MCF 10A (cell line): ENCODE measurements around the gene ABCA13. TPM values are rescaled to one million over a fixed set of nuclear protein-coding genes. Genes with fewer than 3 reads are reported as not detected.

Source experiments
- BruUV-seq: library from RNA; stranded (reverse); fragments of 400-500 nt; replicated peaks from 2 replicates; lab custom pipeline; 2021; lab: Mats Ljungman, UMichigan
- CTCF ChIA-PET: fragments of 300-600 bp; sonication (Branson Sonifier 250); formaldehyde crosslinking; extraction: SDS; loops from one replicate; lab custom pipeline; 2021; ENCODE audit warnings: antibody characterized with exemption, inconsistent platforms; lab: Yijun Ruan, JAX
- POLR2A ChIA-PET: fragments of 300-600, 350-650 bp; sonication (Branson Sonifier 250); formaldehyde crosslinking; extraction: SDS; loops from one replicate; lab custom pipeline; 2020; ENCODE audit warnings: antibody characterized with exemption, inconsistent platforms; lab: Yijun Ruan, JAX
- DNase-seq: peaks from one replicate; pipeline ENCODE4 v3.0.0-alpha.2; 2018; ENCODE audit not compliant: unreplicated experiment
- H3K27ac Mint-ChIP-seq: one replicate; pipeline ENCODE4 v1.8.0; 2022; ENCODE audit warnings: mild to moderate bottlenecking, low read depth, mixed read lengths; ENCODE audit not compliant: unreplicated experiment
- H3K27me3 Mint-ChIP-seq: one replicate; pipeline ENCODE4 v1.8.0; 2022; ENCODE audit warnings: mixed read lengths; ENCODE audit not compliant: insufficient read depth, unreplicated experiment
- H3K36me3 Mint-ChIP-seq: one replicate; pipeline ENCODE4 v1.8.0; 2022; ENCODE audit warnings: mild to moderate bottlenecking, moderate library complexity, mixed read lengths; ENCODE audit not compliant: insufficient read depth, unreplicated experiment
- H3K4me1 Mint-ChIP-seq: one replicate; pipeline ENCODE4 v1.8.0; 2022; ENCODE audit warnings: mixed read lengths; ENCODE audit not compliant: insufficient read depth, unreplicated experiment
- H3K4me3 Mint-ChIP-seq: one replicate; pipeline ENCODE4 v1.8.0; 2022; ENCODE audit warnings: mild to moderate bottlenecking, moderate library complexity, mixed read lengths; ENCODE audit not compliant: unreplicated experiment
- H3K9me3 Mint-ChIP-seq: one replicate; pipeline ENCODE4 v1.8.0; 2022; ENCODE audit warnings: mixed read lengths; ENCODE audit not compliant: unreplicated experiment
- intact Hi-C: fragments of 100-400 bp; cut with micrococcal nuclease; formaldehyde crosslinking; loops from 2 replicates; pipeline ENCODE4 v1.14.1; 2022
- total RNA-seq: library from RNA; stranded (reverse); gene quantifications from 2 replicates; pipeline ENCODE4 v1.2.3, GENCODE V29; 2022
- TF ChIP-seq, protein P1 (sequence below): fragments of 200-600 bp; IDR thresholded peaks from one replicate; pipeline ENCODE4 v1.8.0; 2022; ENCODE audit warnings: antibody characterized with exemption, mild to moderate bottlenecking; ENCODE audit not compliant: unreplicated experiment

The ABCA13 gene
- total RNA-seq, 1 experiment from 2014 or later, result 0.30 TPM

DNA sequence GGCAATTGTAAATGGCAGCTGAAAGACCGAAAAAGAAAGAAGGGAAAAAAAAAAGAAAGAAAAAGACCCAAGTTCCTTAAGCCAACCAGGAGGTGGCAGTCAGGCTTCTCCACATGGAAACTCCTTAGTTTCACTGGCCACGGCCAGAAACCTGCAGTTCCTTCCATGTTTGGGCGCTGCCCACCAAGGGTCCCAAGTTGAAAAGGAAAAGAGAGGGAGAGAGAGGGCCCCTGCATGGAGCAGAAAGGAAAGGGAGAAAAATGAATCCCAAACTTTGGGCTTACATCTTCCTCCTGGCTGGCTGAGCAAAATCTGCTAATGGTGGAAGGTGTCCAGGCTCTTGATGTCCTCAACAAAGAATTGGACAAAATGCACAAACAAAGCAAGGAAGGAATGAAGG is 31.8 kb upstream of the ABCA13 start:
- no peak overlapping the region for H3K4me3 Mint-ChIP-seq
- BruUV-seq, result no TSS peak
- peaks cover 14% of the 10 kb centered on the region for H3K27me3 Mint-ChIP-seq
- H3K36me3 Mint-ChIP-seq, result no peaks in the 10 kb centered on the region
- peak; percentile 24 for DNase-seq
- no peak overlapping the region for H3K27ac Mint-ChIP-seq
- ChIA-PET POLR2A (interaction anchor here (1.0 kb wide), 1 partner anchor 10 kb away, joined by 3 read pairs; no protein-coding TSS in a partner anchor), CTCF (interaction anchor here (1.0 to 7.6 kb wide), 3 partner anchors 11 to 195 kb away, joined by 3 to 54 read pairs (median 12); no protein-coding TSS in a partner anchor)
- H3K4me1 Mint-ChIP-seq, result no peaks in the 10 kb centered on the region
- TF ChIP-seq, protein P1, sequence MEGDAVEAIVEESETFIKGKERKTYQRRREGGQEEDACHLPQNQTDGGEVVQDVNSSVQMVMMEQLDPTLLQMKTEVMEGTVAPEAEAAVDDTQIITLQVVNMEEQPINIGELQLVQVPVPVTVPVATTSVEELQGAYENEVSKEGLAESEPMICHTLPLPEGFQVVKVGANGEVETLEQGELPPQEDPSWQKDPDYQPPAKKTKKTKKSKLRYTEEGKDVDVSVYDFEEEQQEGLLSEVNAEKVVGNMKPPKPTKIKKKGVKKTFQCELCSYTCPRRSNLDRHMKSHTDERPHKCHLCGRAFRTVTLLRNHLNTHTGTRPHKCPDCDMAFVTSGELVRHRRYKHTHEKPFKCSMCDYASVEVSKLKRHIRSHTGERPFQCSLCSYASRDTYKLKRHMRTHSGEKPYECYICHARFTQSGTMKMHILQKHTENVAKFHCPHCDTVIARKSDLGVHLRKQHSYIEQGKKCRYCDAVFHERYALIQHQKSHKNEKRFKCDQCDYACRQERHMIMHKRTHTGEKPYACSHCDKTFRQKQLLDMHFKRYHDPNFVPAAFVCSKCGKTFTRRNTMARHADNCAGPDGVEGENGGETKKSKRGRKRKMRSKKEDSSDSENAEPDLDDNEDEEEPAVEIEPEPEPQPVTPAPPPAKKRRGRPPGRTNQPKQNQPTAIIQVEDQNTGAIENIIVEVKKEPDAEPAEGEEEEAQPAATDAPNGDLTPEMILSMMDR, result peak; percentile 25
- no peaks in the 10 kb centered on the region for H3K9me3 Mint-ChIP-seq
- intact Hi-C loops, result no loop called here

DNA sequence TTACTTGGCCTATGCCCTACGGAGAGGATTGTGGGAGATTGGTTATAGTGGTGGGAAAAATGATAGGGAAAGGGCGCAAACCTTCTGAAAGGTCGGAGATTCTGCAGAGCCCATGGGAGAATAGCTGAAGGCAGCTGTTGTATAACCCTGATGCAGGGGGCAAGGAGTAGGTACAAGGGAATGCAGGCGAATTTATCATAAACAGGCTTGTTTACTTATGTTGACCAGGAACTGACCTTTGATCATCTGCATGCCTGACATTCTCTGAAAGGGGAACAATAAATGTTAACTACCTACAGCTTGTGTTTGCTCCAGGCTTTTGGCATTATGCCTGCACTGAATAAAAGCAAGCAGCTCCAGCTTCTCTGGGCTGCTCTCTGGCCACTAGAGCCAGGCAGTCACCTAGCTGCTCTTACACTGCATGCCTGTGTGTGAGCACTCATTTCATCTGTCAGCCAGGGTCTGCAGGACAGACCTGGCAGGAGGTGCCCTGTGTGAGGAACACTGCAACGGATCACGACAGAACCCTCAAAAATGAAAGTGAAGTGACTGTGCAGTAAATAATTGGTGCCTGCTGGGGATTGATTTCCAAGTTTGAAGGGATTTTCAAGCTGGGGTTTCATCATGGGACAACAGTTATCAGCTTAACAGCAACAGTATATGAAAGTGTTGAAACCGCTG is 31.1 kb upstream of the ABCA13 start:
- Mint-ChIP-seq H3K4me1 (no peaks in the 10 kb centered on the region), H3K27ac (no peak overlapping the region), H3K36me3 (no peaks in the 10 kb centered on the region), H3K4me3 (no peak overlapping the region), H3K9me3 (no peaks in the 10 kb centered on the region), H3K27me3 (peaks cover 14% of the 10 kb centered on the region)
- peak; percentile 13 for DNase-seq
- no TSS peak for BruUV-seq
- TF ChIP-seq, protein P1, result no peak
- CTCF ChIA-PET, result interaction anchor here (0.6 to 7.6 kb wide), 4 partner anchors 10 to 30 kb away, joined by 3 to 54 read pairs (median 6); no protein-coding TSS in a partner anchor
- intact Hi-C loops, result no loop called here
- POLR2A ChIA-PET, result interaction anchor here (1.0 to 1.3 kb wide), 2 partner anchors 10 to 11 kb away, joined by 3 to 5 read pairs; no protein-coding TSS in a partner anchor

DNA sequence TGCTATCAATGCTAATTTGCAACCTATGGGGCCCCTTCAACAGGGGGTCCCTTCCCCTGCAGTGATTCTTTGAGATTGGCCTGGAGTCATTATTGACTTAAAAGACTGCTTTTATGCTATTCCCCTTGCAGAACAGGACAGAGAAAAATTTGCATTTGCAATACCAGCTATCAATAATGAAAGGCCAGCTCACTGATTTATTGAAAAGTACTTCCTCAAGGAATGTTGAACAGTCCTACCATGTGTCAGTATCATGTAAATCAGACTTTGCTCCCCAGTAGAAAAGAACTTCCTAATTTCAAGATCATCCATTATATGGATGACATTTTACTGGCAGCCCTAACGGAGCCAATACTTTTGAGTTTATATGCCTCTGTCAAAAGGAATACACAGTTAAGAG is 29.7 kb upstream of the ABCA13 start:
- ChIA-PET POLR2A (interaction anchor here (1.3 kb wide), 1 partner anchor 9 kb away, joined by 5 read pairs; no protein-coding TSS in a partner anchor), CTCF (interaction anchor here (1.5 to 7.6 kb wide), 3 partner anchors 10 to 31 kb away, joined by 6 to 54 read pairs (median 9); no protein-coding TSS in a partner anchor)
- no peak overlapping the region for H3K27ac Mint-ChIP-seq
- no peaks in the 10 kb centered on the region for H3K9me3 Mint-ChIP-seq
- BruUV-seq, result no TSS peak
- DNase-seq, result no peak
- H3K4me3 Mint-ChIP-seq, result no peak overlapping the region
- H3K4me1 Mint-ChIP-seq, result no peaks in the 10 kb centered on the region
- intact Hi-C loops, result no loop called here
- no peaks in the 10 kb centered on the region for H3K36me3 Mint-ChIP-seq
- TF ChIP-seq, protein P1, result no peak
- H3K27me3 Mint-ChIP-seq, result peaks cover 15% of the 10 kb centered on the region

DNA sequence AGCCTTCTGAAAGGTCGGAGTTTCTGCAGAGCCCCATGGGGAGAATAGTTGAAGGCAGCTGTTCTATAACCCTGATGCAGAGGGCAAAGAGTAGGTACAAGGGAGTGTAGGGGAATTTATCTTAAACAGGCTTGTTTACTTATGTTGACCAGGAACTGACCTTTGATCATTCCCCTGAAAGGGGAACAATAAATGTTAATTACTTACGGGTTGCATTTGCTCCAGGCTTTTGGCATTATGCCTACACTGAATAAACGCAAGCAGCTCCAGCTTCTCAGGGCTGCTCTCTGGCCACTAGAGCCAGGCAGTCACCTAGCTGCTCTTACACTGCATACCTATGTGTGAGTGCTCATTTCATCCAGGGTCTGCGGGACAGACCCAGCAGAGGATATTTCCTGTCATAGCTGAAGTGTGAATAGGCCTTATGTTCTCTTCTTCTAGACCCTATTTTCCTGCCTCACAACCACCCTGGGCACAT is 26.9 kb upstream of the ABCA13 start:
- DNase-seq, result no peak
- TF ChIP-seq, protein P1, result no peak
- intact Hi-C loops, result no loop called here
- Mint-ChIP-seq H3K4me3 (no peak overlapping the region), H3K36me3 (no peaks in the 10 kb centered on the region), H3K4me1 (no peaks in the 10 kb centered on the region), H3K27ac (no peak overlapping the region), H3K9me3 (no peaks in the 10 kb centered on the region), H3K27me3 (peaks cover 43% of the 10 kb centered on the region)
- no TSS peak for BruUV-seq
- ChIA-PET POLR2A (interaction anchor here (0.7 to 0.9 kb wide), 2 partner anchors 12 to 14 kb away, joined by 4 read pairs; no protein-coding TSS in a partner anchor), CTCF (interaction anchor here (2.1 to 7.6 kb wide), 2 partner anchors 11 to 199 kb away, joined by 6 to 54 read pairs; no protein-coding TSS in a partner anchor)
